COLO668 (cell line): ENCODE results near the gene PATL1.
"Not testable (repeated sequence)": the region's sequence is repeated elsewhere in the genome, so short reads cannot be mapped to it uniquely, and the experiment has no call there.

Experiments
- DNase-seq: peaks from one replicate; lab custom pipeline; 2025; ENCODE audit not compliant: unreplicated experiment; lab: John Stamatoyannopoulos, UW

The PATL1 gene

GRCh38 chr11:59674291-59674690 lies 5.5 kb upstream of the PATL1 start:
- no peak for DNase-seq

GRCh38 chr11:59673291-59673690 lies 4.5 kb upstream of the PATL1 start:
- no peak for DNase-seq

- DNase-seq: no peak
Observed at GRCh38 chr11:59671471-59671870, 2.6 kb upstream of the PATL1 start.

- peak; percentile 49 for DNase-seq
Observed at GRCh38 chr11:59669611-59670009, 773 bp upstream of the PATL1 start.

GRCh38 chr11:59668188-59668949 lies 468 bp downstream of the PATL1 start:
- peak; percentile 39 for DNase-seq

- DNase-seq: no peak
Observed at GRCh38 chr11:59667812-59668187, 1.0 kb downstream of the PATL1 start.

GRCh38 chr11:59666969-59667368 lies 1.9 kb downstream of the PATL1 start:
- no peak for DNase-seq

- no peak for DNase-seq
Observed at GRCh38 chr11:59660621-59661020, 8.2 kb downstream of the PATL1 start.

- no peak for DNase-seq
Observed at GRCh38 chr11:59659981-59660380, 8.9 kb downstream of the PATL1 start.

GRCh38 chr11:59658036-59658435 lies 10.8 kb downstream of the PATL1 start:
- no peak for DNase-seq

- DNase-seq: no peak
Observed at GRCh38 chr11:59654893-59655292, 13.9 kb downstream of the PATL1 start.

- no peak for DNase-seq
Observed at GRCh38 chr11:59647245-59647980, 21.4 kb downstream of the PATL1 start.

GRCh38 chr11:59644528-59644927 lies 24.3 kb downstream of the PATL1 start:
- DNase-seq: no peak

GRCh38 chr11:59643390-59643789 lies 25.4 kb downstream of the PATL1 start:
- DNase-seq: no peak

- DNase-seq: no peak
Observed at GRCh38 chr11:59641156-59641555, 27.7 kb downstream of the PATL1 start.

GRCh38 chr11:59630493-59630892 lies 38.3 kb downstream of the PATL1 start:
- no peak for DNase-seq

GRCh38 chr11:59629996-59630395 lies 38.8 kb downstream of the PATL1 start:
- no peak for DNase-seq

GRCh38 chr11:59626969-59627368 lies 41.9 kb downstream of the PATL1 start:
- DNase-seq: not testable (repeated sequence)

GRCh38 chr11:59625703-59626102 lies 43.1 kb downstream of the PATL1 start:
- DNase-seq: no peak

GRCh38 chr11:59617876-59618275 lies 51.0 kb downstream of the PATL1 start:
- no peak for DNase-seq

GRCh38 chr11:59616396-59616982 lies 52.3 kb downstream of the PATL1 start:
- no peak for DNase-seq
